GM19397 (cell line): Measurements from ENCODE around the gene NUDT12.

Experiments
- ATAC-seq: cut with Tn5 transposase; IDR thresholded peaks from one replicate; pipeline ENCODE4 v1.9.1; 2021; ENCODE audit warnings: mild to moderate bottlenecking, moderate library complexity; ENCODE audit not compliant: unreplicated experiment

NUDT12 gene

GRCh38 chr5:103541569-103541968, 21.0 kb downstream of the NUDT12 start:
- ATAC-seq, result no peak

GRCh38 chr5:103541114-103541513, 21.5 kb downstream of the NUDT12 start:
- no peak for ATAC-seq

GRCh38 chr5:103539376-103540330, 22.9 kb downstream of the NUDT12 start:
- ATAC-seq, result no peak

GRCh38 chr5:103532086-103532734, 30.4 kb downstream of the NUDT12 start:
- no peak for ATAC-seq

GRCh38 chr5:103526164-103526915, 36.2 kb downstream of the NUDT12 start:
- no peak for ATAC-seq

GRCh38 chr5:103525361-103525760, 37.2 kb downstream of the NUDT12 start:
- no peak for ATAC-seq

GRCh38 chr5:103523319-103523718, 39.3 kb downstream of the NUDT12 start:
- no peak for ATAC-seq

GRCh38 chr5:103522586-103522985, 40.0 kb downstream of the NUDT12 start:
- no peak for ATAC-seq

- no peak for ATAC-seq
These were observed 43.0 kb downstream of the NUDT12 start for GRCh38 chr5:103519550-103519949.

- ATAC-seq, result no peak
These were observed 48.2 kb downstream of the NUDT12 start for GRCh38 chr5:103514371-103514770.

- no peak for ATAC-seq
These were observed 48.9 kb downstream of the NUDT12 start for GRCh38 chr5:103513701-103514100.

- no peak for ATAC-seq
These were observed 50.1 kb downstream of the NUDT12 start for GRCh38 chr5:103512500-103512899.

- no peak for ATAC-seq
These were observed 51.1 kb downstream of the NUDT12 start for GRCh38 chr5:103511554-103511885.

- ATAC-seq, result no peak
These were observed 51.6 kb downstream of the NUDT12 start for GRCh38 chr5:103510851-103511553.

GRCh38 chr5:103505581-103506305, 56.8 kb downstream of the NUDT12 start:
- ATAC-seq, result no peak

GRCh38 chr5:103503066-103503465, 59.5 kb downstream of the NUDT12 start:
- no peak for ATAC-seq

- no peak for ATAC-seq
These were observed 59.9 kb downstream of the NUDT12 start for GRCh38 chr5:103502662-103503061.
